HT-29 (cell line): ENCODE results near the gene NBPF3. TPM values are rescaled to one million over a fixed set of nuclear protein-coding genes. Genes with fewer than 3 reads are reported as not detected.

Source experiments
- DNase-seq: peaks from one replicate; pipeline ENCODE4 v3.0.0-alpha.2; 2015; ENCODE audit warnings: low spot score
- total RNA-seq: library from RNA; depleted of rRNA; stranded (reverse); fragments of >200 nt; shearing (Covaris generic); gene quantifications from 2 replicates; pipeline ENCODE4 v1.2.3, GENCODE V29; 2014

Gene NBPF3
- total RNA-seq, 1 experiment from 2014 or later = 6.4 TPM

DNA sequence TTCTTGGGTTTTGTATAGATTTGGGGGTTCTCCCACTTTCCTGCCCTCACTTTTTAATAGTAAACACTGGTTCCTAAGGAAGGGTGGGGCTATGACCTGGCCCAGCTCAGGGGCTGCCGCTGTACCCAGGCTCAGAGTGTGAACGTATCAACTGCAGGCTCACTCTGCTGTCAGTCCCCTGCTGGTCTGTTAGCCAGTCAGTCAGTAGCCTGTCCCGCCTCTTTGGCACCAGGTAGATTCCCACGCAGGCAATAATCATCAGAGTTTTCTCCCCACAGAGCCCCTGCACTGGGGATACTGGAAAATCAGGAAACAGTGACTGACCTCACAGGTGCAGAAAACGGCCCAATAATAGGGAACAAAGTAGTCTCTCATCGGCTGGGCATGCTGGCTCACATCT is 54.3 kb downstream of the NBPF3 start:
- DNase-seq = no peak

DNA sequence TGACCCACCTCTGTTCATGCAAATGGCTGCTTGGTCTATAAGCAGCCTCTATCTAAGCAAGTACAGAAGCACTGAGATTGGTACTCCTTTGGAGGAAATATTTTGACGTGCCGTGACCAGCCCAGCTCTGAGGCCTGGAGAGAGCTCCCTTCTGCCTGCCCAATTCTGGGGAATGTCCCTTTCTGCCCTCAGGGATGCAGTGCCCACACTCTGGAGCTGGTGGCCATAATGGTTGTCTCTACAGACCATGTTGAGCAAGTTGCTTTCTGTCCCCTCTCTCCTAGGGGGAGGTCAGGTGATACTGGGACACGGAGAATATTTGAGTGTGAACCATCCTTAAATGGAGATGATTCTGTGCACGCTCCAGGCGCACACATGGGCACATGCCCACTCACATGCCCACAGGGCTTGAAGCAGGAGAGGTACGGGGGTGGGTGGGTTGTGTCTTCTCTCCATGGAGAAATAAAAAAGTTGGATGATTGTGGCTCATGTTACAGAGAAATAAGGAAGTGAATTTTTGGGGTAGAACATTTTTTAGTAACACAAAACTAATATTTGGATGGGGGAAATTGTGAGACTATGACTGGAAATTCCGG is 55.4 kb downstream of the NBPF3 start:
- no peak for DNase-seq

DNA sequence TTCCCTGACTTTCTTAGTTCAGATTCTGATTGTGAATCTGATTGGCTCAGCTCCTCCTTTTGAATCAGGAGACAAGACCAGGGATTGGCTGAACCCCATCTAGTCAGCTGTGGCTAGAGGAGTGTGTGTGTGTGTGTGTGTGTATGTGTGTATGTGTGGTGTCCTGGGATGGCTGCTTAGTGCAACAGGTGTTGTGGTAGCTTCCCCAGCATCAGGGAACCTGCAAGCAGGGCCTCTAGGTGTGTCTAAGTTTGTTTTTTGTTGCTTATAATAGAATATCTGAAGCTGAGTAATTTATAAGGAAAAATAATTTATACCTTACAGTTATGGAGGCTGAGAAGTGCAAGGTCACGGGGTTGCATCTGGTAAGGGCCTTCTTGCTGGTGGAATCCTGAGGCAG is 56.1 kb downstream of the NBPF3 start:
- no peak for DNase-seq

DNA sequence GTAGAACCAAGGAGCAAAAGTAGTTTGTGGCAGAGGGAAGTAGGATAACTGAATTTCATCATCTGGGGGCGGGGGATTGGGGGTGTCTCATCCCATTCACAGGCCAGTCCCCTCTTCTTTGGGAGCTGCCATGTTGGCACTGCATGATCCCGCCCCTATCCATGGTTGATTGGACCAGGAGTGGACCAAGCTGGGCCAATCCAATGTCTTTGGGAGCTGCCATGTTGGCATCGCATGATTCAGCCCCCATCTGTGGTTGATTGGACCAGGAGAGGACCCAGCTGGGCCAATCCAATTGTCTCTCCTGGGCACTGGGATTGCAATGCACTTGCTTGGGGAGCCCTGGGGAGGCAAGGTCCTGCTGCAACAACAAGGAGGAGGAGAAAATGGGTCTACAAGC is 56.9 kb downstream of the NBPF3 start:
- DNase-seq = no peak

DNA sequence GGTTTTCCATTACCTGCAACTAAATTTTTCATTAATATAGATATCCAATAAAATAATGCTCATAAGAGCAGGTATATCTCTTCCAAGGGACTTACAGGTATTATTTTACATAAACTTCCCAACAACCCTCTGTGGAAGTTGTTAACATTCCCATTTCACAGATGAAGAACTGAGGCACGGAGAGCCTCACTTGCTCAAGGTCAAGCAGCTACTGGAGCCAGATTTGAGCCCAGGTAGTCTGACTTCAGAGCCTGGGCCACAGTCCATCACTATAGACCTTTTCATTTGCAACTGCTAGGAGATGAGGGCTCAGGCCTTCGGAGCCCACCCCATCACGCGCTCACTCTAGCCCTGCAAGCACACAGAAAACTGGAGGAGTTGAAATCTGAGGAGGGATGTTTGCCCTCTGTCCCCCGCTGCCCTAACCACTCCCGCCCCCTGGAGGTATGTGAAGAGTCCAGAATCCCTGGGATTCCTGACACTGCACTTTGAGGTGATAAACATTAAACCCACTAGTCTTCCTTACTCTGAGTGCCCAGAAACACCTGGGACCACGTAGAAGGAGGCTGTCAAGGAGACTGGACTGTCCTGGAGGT is 57.6 kb downstream of the NBPF3 start:
- DNase-seq = no peak

DNA sequence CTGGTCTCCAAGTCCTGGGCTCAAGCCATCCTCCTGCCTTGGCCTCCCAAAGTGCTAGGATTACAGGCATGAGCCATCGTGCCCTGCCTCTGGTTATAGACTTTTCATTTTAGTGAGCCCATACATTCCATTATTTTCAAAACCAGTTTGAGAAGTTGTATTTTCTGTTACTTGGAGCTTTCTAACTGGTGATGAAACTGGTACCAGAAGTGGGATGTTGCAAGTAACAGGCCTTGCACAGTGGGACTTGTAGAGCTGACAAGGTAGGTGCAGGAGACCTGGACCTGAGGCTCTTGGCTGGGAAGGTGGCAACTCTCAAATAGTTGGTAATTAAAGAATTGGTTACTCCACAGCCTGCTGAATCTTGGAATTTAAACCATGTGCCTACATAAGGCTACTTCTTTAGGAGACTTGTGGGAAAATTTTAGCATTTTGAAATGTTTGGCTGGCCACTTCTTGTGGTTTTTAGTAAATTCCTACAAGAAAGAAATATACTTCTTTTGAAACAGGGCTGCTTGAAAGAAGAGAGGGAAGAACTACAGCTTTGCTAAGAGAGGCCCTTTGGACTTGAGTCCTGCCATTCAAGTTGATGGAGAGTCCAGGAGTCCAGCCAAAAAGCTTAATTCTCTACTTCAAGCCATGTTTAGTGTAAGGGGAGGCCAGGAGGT is 59.5 kb downstream of the NBPF3 start:
- DNase-seq = no peak

DNA sequence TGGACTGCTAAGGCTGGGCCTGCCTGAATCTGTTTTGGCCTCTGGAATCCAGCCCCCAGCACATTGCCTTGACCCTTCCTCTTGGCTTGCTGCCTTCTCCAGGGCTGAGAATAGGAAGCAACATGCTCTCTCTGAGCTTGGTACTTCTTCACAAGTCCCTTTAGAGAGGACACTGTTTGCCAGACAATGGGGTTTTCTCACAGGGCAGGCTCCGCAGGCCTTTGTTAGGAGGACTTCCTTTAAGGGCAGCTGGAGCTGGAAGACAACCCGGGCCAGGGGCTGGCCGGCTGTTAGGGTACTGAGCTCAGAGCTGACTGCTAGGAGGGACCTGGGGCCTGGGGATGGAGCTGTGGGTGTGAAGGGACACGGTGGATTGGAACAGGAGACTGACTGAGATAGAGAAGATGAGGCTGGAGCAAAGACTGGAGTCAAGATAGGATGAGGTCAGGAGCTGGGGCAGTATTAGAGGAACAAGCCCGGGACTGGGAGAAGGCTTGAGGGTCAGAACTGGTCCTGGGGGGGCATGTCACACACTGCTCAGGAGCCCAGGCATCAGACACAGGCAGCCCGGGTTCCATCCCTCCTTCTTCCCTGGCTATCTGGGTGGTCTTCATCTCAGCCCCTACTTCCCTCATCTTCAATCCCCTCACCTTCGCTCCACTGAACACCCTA is 63.9 kb downstream of the NBPF3 start:
- no peak for DNase-seq

DNA sequence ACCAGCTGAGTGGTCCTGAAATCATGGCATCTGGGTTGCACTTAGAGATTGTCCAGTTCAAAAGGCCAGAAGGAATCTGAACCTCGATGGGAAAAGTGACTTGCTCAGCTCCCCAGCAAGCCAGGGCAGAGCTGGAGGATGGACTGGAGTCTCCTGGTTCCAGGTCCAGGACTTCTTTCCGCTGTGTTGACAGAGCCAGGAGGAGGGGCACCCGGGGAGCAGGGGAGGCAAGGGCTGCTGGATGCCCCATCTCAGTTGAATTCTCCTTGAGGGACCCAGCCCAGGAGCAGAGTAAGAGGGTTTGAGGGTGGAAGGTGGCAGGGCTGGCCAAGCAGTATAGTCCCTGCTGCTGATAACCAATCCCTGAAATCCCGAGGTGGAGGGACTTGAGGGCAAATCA is 66.9 kb downstream of the NBPF3 start:
- no peak for DNase-seq

DNA sequence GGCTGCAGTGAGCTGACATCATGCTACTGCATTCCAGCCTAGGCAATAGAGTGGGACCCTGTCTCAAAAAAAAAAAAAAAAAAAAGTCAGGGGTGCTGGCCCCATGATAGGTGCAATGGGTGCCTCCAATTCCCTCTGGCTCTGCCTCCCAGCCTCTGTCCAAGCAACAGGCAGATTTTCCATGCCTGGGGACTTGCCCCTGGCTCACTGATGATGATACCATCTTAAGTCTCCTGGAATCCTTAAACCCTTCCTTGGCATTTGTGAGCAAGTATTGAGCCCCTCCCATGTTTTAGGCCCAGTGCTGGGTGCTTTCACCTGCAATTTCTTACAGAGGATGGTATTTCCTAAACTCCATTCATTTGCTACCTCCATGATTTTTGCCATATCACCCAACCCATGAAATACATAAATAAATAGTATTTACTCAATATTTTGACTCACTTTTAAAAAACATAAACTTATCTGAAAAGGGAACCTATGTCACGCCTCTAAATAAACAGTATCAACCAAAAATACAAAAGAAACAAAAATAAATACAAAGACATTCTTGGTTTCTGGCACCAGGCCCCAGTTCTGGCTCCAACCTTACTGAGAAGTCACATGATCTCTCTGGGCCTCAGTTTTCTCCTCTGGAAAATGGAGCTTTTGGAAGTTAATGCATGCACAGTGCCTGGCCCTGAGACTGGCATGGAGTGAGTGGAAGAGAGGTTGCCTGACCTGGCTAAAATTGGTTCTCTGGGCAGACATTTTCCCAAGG is 67.8 kb downstream of the NBPF3 start:
- no peak for DNase-seq

DNA sequence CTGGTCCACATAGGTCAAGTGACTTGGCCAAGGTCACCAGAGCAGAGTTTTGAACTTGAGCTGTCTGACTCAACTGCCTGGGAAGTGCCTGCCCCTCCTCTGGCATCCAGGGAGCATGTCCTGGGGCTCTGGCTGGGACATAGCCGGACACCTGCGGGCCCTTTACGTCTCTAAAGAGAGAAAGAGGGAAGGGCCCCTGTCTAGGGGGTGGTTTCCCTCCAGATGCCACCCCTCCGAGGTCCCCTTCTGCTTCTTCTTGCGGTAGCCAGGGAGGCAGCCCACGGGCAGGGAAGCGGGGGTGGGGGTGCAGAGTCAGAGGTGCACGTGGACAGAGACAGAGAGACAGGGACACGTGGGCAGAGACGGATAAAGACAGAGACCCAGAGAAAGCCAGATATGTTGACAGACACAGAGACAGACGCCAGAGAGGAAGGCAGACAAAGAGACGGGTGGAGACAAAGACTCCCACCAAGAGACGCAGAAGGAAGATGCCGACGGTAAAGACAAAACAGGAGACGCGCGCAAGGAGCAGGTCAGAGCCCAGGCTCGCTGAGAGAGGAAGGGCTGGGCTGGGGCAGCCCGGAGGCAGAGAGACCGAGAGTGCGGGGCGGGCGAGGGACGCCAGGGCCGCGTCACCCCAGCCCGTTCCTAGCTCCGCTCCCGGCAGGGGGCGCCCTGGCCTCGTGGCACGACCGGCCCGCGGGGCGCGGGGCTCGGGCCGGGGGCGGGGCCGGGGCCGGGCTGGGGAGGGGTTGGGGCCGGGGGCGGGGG is 68.8 kb downstream of the NBPF3 start:
- DNase-seq = peak; percentile 4

DNA sequence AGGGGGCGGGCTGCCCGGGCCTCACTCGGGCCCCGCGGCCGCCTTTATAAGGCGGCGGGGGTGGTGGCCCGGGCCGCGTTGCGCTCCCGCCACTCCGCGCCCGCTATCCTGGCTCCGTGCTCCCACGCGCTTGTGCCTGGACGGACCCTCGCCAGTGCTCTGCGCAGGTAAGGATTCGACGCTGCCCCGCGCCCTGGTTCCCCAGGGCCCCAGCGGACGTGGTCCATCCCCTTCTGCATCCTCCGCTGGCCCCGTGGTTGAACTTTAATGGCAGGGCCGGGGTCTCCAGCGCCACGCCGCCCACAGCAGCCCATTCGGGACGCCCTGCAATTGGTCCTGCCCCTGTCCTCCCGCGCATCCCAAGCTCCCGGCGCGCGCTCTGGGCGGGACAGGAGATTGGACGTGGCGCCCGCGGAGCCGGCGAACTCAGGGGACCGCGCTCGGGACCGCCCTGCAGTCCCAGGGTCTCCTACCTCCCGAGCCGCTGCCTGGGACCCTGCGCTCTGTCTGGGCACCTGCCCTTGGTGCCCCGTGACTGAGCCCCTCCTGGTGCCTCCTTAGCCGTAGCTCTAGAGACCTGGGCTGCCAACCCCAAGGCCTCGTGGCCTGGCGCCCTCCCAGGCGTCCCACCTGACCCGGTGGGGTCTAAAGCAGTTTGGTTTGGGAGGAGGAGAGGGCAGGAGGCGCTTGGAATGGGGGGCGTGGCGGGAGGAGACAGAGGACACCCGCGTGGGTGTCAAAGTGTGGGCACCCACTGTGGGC is 69.6 kb downstream of the NBPF3 start, which contains the start of gene ALPL:
TSS of gene ALPL (plus strand) at position 73 of the 762 bp plus-strand sequence. CDS start 44,659 bp downstream, outside the sequence.
- DNase-seq = no peak

DNA sequence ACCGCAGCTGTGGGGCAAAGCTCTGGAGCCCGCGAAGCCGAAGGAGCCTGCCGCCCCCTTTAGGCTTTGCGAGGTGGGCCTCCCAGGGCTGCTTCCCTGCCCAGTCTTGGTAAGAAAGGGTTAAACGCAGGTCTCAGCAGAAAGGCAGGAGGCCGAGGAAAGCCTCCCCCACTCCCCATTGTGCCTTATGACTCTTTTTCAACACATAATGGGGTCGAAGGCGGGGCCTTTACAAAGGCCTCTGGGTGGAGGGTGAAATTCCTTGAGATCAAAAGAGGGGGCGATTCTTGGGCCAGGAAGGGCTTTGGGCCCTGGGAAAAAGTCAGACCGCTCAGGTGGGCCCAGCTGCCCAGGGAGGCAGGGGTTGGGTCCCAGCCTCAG is 70.2 kb downstream of the NBPF3 start:
- DNase-seq = no peak

DNA sequence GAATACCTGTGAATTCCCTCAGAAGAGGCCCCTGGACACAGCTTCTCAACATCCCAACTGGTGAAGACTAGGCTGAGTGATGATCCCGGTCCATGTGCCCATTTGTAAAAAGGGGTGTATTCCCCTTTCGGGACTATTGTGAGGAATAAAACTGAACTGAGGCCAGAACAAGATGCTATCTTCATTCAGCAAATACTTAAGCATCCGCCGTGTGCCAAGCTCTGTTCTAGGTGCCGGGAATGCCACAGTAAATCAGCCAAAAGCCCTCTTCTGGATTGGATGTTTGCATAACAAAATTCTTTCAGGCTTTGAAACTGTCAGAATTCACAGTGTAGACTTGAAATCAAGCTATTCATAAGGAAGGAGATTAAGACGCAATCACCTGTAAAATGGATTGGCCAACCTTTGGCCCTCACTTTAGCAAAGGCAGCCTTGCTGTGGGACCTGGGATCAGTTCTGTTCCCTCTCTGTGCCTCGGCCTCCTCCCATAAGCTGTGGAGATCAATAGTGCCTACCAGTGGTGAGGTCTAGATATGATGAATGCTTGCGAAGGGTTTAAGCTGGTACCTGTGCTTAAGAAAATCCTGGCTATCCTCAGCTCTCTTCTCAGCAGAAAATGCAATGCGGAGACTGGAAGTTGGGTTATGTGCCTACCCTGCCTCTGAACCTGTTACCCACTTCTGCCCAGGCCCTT is 71.1 kb downstream of the NBPF3 start:
- DNase-seq = peak; percentile 27

DNA sequence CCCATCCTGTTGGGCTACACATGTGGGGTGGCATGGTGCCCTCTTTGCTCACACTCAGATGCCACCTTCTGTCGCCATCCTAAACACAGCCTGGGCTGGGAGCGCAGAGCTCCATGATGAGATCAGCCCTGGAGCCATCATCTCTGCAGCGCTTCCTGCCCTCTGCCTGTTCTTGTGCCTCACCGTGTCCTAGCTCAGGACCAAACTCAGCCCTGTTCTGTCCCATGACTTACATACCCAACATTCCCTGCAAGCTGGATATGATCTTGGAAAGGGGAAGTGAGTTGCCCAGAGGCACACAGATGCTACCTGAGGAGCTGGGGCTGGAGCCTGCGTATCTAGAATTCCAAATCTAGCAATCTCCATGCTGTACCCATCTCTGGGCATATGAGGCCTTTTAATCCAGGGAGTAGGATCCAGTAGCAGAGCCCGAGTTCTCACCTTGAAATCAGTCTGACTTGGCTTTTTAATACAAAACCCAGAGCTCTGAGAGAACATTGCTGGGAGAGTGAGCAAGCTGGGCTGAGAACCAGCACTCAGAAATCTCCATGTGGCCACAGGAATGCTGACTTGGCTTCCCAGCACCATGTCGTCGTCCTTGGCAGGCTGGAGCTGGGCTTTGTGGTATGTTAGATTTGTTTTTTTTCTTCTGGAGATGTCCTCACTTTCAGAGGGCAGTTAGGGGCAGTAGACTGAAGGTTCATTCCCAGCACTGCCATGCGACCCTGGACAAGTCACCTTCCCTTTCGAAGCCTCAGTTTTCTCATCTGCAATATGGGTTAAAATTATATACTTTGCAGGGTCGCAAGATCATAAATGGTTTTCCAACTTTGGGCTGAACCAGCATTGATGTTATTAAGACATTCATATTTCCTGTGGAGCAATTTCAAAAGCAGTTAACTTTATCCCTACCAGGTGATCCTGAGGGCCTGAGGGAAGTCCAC is 71.9 kb downstream of the NBPF3 start:
- no peak for DNase-seq

DNA sequence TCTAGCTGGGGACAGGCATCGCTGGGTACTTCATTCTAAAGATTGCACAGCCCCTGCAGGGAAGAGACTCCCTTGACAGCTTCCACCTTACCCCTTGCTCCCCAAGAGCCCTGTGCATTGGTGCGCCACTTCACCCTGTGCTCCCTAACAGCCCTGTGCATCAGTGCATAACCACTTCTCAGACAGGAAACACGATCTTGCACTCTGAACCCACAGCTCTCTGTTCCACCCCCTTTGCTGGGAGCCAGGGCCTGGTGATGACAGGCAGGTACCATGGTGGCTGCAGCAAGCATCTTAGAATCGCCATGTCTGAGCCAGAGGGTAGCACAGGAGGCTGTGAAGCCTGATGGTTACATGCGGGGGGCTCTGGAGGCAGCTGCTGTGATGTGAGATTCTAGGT is 74.3 kb downstream of the NBPF3 start:
- no peak for DNase-seq

DNA sequence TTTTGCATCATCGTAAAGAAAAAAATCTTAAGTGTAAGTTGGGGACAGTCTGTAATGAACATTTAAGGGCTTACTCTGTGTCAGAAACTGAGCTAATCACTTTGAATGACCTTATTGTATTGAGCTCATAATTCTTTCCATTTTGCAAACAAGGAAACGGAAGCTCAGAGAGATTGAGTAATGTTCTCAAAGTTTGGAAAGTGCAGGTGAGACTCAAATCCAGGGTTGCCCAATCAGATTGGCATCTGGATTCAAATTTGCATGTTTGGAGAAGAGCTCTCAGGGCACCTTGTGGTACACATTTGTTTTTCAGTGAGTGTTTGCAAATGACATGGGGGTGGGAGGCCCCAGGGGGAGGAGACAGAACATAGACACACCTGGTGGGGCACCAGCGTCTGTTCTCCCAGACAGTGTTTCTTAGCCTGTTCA is 77.2 kb downstream of the NBPF3 start:
- no peak for DNase-seq

DNA sequence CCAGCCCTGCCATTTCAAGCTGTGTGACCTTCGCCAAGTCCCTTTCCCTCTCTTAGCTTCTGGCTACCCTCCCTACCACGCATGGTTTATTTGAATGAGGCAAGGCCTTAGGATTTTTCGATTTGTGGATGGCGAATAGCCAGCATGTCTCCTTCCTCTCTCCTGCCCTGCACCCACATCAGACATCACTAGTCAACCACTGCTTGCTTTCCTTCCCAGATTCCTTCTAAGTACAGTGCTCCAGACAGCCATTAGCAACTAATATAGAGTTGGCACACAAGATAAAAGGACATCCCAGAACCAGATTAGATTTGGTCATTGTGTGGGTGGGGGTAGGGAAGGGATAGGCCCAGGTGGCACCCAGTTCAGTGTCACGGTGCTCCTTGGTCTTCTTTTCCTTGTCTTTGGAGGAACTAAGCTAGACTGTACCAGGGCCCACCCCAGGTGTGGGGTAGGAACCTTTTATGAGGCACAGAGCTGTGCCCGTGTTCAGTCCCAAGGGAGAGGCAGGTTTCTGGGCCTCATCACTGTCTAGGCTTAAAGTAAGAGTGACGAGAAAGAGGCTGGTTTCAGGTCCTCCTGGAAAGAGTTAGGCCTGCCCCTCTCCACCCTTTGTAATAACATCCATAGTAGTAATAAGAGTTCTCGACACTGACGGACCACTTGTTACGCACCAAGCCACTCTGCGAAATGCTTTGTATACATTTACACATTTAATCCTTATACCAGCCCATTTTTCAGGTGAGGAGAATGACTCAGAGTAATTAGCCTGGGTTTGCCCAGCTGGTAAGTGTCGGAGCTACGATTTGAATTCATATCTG is 77.9 kb downstream of the NBPF3 start:
- no peak for DNase-seq
